ES-I3 (cell line): ENCODE results near the gene KRTAP10-1.

Experiments used
- H3K36me3 ChIP-seq: 2 replicates; pipeline ENCODE4 v1.6.1; 2013; ENCODE audit warnings: mild to moderate bottlenecking, low read length, control low read depth, moderate library complexity; ENCODE audit not compliant: insufficient read depth
- H3K4me1 ChIP-seq: 2 replicates; pipeline ENCODE4 v1.6.1; 2013; ENCODE audit warnings: mild to moderate bottlenecking, control low read depth, low read length; ENCODE audit not compliant: insufficient read depth
- H3K9ac ChIP-seq: 2 replicates; pipeline ENCODE4 v1.6.1; 2013; ENCODE audit warnings: low read depth, mild to moderate bottlenecking, low read length, moderate library complexity
- H3K9me3 ChIP-seq: 2 replicates; pipeline ENCODE4 v1.6.1; 2013; ENCODE audit warnings: mild to moderate bottlenecking, low read length, moderate library complexity; ENCODE audit not compliant: control insufficient read depth, insufficient read depth

The KRTAP10-1 gene

DNA sequence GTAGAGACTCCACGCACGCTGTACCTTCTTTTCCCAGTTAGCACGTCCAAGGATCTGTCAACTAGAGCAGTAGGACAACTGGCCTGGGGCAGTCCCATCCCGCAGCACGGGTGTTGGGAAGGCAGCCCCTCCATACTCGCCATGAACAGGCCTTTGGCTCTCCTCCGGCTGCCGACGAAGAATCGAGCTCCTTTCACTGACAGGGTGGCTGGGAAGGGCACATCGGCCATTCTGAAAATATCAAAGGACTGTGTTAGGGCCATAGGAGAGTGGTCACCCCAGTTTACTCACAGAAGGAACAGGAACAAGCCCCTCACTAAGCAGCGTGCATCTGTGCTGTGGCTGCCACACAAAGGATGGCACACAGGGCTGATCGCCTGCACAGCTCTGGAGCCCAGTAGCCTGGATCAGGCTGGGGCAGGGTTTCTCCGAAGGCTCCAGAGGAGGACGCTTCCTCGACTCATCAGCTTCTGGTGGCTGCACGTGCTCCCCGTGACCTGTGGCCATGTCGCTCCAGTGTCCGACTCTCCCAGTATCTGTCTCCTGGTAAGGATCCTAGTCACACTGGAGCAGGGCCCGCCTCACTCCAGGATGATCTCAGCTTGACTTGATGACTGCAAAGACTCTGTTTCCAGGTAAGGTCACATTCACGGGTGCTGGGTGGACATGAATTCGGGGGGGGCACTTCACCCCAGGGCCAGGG is 8.9 kb downstream of the KRTAP10-1 start:
- Histone ChIP-seq H3K9ac (no peak overlapping the region), H3K4me1 (no peaks in the 10 kb centered on the region), H3K36me3 (no peaks in the 10 kb centered on the region), H3K9me3 (no peaks in the 10 kb centered on the region)

DNA sequence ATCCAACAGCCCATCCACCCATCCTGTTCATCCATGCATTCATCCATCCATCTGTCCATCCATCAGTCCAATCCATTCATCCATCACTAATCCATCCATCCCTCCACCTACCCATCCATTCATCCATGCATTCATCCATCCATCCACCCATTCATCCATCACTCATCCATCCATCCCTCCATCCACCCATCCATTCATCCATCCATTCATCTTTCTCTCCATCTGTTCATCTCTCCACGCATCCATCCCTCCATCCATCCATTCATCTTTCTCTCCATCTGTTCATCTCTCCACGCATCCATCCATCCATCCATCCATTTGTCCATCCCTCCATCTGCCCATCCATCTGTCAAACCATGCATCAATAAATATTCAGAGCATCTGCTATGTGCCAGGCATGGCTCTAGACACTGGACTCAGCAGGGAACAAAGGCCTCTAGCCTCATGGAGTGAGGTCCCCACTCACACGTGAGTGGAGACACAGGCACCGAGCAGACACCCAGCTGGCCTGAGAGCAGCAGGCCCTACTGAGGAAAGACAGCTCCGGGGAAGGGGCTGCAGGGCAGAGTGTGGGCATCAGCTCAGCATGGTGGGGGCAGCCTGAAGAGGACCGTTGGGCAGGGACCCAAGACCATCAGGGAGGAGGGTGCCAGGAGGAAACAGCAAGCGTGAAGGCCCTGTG is 9.6 kb downstream of the KRTAP10-1 start:
- no peaks in the 10 kb centered on the region for H3K36me3 ChIP-seq
- H3K4me1 ChIP-seq, result no peaks in the 10 kb centered on the region
- no peak overlapping the region for H3K9ac ChIP-seq
- no peaks in the 10 kb centered on the region for H3K9me3 ChIP-seq

DNA sequence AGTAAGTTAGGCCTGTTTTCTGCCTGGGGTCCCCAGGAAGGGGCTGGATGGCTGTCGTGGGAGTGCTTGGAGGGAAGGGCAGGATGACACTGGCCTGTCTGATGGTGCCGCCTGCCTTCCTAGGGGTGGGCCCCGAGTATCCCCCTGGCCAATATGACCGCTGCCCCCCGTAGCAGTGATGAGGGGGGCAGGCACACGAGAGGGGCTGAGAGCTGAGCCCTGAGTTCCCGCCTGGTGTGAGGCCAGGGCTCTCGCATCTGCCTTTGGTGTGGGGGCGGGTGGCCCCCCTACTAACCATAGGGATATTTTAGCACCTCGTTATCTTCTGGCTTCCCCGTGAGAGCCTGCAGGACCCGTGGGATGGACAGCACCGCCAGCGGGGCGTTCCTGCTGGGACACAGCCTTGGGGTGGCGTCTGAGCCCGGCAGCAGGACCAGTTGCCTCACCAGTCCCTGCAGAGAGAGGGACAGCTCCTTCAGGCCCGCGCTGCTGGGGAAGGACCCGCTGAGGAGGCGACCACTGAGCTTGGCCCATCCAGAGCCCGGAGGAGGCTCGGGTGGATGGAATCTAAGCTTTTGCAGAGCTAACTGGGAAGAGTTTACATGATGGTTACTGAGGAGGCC is 10.4 kb downstream of the KRTAP10-1 start:
- Histone ChIP-seq H3K4me1 (no peaks in the 10 kb centered on the region), H3K9me3 (no peaks in the 10 kb centered on the region), H3K36me3 (no peaks in the 10 kb centered on the region), H3K9ac (no peak overlapping the region)

DNA sequence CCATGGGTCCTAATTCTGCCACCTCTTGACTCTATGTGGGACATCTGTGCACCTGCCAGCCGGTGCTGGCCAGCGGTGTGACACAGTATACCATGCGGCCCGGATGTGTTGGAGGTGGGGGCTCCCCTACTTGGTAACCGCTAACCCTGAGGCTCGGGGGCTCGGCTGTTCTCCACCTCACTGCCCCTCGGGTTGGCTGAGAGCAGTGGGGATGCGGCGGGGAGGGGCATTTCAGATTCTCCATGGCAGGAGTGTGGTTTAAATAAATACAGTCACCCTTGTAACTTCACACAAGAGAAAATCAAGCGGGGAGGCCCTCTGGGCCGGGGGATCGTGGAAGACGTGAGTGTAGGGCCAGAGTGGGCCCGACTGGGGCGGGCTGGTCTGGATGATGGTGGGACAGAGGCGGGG is 11.0 kb downstream of the KRTAP10-1 start:
- Histone ChIP-seq H3K4me1 (no peaks in the 10 kb centered on the region), H3K9ac (no peak overlapping the region), H3K9me3 (no peaks in the 10 kb centered on the region), H3K36me3 (no peaks in the 10 kb centered on the region)

DNA sequence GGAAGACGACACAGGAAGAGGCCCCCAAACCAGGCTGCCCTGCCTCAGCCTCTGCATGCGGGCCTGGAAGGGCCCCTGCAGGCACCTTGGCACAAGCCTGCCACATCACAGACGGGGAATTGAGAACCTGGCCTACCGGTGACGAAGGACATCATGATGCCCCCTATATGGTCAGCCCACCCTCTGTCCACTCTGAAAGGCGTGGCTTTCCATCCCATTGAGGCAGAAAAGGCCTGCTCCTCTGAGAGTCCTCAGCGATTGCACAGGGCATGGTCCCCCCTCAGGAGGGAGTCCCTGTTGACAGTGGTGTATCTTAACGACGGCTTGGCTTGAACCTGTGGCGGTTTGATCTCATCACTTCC is 11.4 kb downstream of the KRTAP10-1 start:
- Histone ChIP-seq H3K9ac (no peak overlapping the region), H3K36me3 (no peaks in the 10 kb centered on the region), H3K4me1 (no peaks in the 10 kb centered on the region), H3K9me3 (no peaks in the 10 kb centered on the region)

DNA sequence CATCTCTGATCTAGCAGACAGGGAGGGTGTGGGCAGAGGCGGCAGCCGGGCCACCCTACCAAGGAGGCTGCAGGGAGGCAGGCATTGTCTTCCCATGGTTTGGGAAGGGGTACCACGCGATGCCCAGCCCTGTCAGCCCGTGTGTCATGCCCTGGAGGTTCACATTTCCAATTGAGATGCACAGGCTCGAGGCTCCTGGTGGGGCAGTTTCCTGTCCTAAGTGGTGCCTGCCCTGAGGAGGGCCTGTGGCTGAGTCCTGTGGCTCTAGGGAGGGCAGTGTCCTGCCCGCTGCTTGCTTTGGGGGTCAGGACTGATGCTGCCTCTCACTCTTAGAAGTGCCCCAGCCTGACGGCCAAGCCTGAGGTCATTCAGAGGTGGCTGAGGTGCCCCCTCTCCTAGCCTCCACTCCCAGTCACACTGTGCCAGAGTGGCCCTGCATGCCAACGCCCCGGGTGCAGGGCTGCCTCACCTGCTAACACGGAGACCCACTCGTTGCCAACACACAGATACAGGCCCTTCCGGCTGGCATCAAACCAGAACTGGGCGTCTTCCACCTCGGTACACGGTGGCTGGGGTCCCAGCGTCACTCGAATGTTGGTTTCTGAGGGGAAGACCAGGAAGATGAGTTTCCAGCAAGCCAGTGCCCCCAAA is 11.9 kb downstream of the KRTAP10-1 start:
- H3K36me3 ChIP-seq, result no peaks in the 10 kb centered on the region
- H3K9ac ChIP-seq, result no peak overlapping the region
- no peaks in the 10 kb centered on the region for H3K4me1 ChIP-seq
- H3K9me3 ChIP-seq, result no peaks in the 10 kb centered on the region

DNA sequence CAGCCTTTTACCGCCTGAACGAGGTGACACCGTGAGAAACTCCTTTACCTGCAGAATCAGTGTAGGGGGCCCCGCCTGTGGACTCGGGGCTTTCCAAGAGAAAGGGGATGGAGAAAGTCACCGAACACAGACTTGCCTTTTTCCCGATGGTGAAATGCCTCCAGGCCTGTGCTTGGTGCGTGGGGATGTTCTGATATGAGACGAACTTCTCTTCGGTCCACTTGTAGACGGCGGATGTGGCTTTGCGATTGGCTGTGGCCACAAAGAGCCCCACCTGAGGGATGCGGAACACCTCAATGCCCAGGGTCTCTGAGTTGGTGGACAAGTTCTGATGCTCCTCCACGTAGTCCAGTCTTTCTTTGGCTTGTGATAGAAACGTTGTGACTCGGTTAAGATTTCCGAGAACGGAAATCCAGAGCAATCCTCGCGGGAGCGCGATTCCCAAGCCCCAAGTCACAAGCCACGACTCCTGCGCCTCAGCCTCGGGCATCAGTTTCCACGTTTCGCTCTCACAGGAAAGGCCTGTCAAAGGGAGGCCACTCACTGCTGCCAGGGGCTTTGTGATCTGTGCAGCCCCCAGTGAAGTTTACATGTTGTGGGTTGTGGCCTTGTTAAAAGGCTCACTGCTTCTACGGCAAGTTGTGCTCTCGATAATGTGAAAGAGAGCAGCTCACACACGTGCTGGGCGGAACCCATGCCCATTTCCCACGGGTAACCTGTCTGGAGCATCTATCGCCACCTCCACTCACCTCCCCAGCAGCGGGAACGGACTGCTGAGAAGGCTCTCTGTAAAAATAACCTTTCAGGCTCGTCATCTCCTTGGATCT is 12.6 kb downstream of the KRTAP10-1 start:
- Histone ChIP-seq H3K9ac (no peak overlapping the region), H3K36me3 (no peaks in the 10 kb centered on the region), H3K9me3 (no peaks in the 10 kb centered on the region), H3K4me1 (no peaks in the 10 kb centered on the region)

DNA sequence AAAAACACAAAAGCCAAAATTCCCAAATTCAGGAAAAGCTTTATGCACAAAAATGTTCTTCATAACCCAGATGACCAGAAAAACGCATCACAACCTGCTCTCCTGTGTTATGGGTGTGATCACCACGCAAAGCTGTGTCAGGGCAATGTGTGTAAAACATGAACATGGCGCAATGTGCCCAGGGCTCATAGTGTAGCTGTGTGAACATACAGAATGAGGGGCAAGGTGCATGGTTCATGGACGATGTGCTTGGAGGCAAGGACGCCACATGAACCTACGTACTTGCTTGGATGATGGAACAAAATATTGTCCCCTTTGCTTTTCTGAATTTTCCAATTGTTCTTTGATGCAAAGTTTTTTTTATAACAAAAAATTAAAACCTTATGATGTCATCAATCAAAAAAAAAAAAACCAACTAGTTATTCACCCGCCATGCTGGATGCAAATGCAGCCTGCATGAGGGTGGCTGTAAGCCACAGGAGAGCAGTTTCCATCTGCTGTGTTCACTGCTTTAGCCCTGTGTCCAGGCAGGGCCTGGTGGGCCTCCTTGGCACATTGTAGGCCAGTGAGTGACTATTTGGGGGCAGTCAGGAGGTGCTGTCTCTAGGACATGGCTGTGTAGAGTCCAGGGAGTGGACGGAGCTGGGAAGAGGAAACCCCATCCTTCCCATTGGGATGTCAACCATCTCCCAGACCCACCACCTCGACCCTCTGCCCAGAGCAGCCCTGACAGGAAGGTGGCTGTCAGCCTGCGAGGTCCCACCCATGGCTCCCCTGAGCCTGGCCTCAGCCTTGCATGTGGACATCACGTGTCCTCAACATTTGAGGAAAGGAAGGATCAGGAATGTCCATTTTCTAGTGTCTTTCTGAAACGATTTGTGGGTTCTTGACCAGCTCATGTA is 13.6 kb downstream of the KRTAP10-1 start:
- H3K9me3 ChIP-seq, result no peaks in the 10 kb centered on the region
- no peaks in the 10 kb centered on the region for H3K4me1 ChIP-seq
- H3K9ac ChIP-seq, result no peak overlapping the region
- H3K36me3 ChIP-seq, result no peaks in the 10 kb centered on the region

DNA sequence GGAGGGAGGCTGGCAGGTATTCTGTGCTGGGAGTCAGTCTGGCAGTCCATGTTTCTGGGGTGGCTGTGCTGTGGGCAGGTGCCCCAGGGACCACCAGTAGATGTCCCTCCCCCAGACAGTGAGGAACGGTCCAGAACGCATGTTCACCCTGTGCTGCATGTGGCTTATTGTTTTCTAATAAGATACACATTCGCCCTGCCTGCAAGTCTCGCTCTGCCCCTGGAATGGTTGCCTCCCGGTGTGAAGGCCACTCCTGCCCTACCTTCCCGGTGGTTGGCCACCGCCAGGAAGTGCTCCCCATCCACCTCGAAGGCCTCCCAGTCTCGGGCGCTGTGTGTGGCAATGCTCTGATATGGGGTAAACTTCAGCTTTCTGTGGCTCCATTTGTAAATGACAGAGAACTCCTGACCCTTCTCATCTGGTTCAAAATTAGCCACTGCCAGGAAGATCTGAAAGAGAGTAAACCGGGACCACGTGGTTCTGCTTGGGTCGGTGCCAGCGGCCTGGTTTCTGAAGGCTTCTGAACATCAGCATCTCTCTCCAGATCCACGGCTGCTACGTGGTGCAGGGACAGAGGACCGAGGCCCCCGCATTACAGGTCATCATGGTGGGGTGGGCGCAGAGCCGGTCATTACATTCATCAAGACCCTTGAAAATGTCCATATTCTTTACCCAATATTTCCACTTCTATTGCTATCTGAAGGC is 14.5 kb downstream of the KRTAP10-1 start:
- Histone ChIP-seq H3K36me3 (no peaks in the 10 kb centered on the region), H3K9me3 (no peaks in the 10 kb centered on the region), H3K9ac (no peak overlapping the region), H3K4me1 (no peaks in the 10 kb centered on the region)

DNA sequence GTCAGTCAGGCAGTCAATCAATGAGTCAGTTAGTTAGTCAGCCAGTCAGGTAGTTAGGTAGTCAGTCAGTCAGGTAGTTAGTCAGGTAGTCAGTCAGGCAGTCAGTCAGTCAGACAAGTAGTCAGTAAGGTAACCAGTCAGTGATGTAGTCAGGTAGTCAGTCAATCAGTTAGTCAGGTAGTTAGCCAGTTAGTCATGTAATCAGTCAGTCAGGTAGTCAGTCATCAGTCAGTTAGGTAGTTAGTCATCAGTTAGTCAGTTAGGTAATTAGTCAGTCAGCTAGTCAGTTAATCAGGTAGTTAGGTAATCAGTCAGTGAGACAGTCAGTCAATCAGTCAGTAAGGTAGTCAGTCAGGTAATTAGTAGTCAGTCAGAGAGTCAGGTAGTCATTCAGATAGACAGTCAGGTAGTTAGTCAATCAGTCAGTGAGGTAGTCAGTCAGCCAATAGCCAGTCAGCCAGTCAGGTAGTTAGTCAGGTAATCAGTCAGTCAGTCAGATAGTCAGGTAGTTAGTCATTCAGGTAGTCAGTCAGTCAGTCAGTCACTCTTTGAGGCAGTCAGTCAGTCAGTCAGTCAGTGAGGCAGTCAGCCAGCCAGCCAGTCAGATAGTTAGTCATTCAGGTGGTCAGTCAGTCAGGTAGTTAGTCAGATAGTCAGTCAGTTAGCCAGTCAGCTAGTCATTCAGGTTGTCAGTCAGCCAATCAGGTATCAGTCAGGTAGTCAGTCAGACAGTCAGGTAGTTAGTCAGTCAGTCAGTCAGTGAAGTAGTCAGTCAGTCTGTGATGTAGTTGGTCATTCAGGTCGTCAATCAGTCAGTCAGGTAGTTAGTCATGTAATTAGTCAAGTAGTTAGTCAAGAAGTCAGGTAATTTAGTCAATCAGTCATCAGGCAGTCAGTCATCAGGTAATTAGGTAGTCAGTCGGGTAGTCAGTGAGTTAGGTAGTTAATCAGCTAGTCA is 15.3 kb downstream of the KRTAP10-1 start:
- Histone ChIP-seq H3K9ac (no peak overlapping the region), H3K4me1 (no peaks in the 10 kb centered on the region), H3K9me3 (no peaks in the 10 kb centered on the region), H3K36me3 (no peaks in the 10 kb centered on the region)

DNA sequence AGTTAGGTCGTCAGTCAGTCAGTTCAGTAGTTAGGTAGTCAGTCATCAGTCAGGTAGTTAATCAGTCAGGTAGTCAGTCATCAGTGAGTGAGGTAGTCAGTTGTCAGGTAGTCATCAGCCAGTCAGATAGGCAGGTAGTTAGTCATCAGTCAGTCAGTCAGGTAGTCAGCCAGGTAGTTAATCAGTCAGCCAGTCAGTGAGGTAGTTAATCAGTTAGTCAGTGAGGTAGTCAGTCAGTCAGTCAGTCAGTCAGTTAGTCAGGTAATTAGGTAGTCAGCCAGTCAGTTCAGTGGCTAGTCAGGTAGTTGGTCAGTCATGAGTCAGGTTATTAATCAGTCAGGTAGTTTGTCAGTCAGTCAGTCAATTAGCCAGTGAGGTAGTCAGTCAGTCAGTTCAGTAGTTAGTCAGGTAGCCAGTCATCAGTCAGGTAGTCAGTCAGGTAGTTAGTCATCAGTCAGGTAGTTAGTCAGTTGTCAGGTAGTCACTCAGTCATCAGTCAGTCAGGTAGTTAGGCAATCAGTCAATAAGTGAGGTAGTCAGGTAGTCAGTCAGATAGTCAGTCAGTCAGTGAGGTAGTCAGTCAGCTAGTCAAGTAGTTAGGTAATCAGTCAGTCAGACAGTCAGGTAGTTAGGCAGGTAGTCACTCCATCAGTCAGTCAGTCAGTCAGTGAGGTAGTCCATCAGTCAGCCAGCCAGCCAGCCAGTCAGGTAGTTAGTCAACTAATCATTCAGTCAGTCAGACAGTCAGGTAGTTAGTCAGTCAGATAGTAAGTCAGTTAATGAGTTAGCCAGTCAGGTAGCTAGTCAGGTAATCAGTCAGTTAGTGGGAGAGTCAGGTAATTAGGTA is 16.2 kb downstream of the KRTAP10-1 start:
- no peaks in the 10 kb centered on the region for H3K9me3 ChIP-seq
- H3K9ac ChIP-seq, result no peak overlapping the region
- no peaks in the 10 kb centered on the region for H3K4me1 ChIP-seq
- no peaks in the 10 kb centered on the region for H3K36me3 ChIP-seq
